ENCODE measurements around the gene CRIM1.

GRCh38 chr2:36520431-36520830 is 164.9 kb downstream of the CRIM1 start:
- TF ChIP-seq CTCF (IDR thresholded peaks at IDR 0.05; ENCODE audit: borderline replicate concordance, extremely low read depth, low read length, poor library complexity, severe bottlenecking) = no peak
- no peak for TF ChIP-seq EZH2 (IDR thresholded peaks at IDR 0.05; ENCODE audit: borderline replicate concordance, low read depth, low read length, severe bottlenecking)

All from DND-41 (cell line).